Right kidney (tissue), 9 donors: ENCODE results near the gene SURF4.

Source experiments
- DNase-seq: peaks from one replicate; pipeline ENCODE4 v3.0.0-alpha.2; 2016
- long read RNA-seq, 8 donors: transcript quantifications; one replicate each; lab custom pipeline, GENCODE V29; 2026

The SURF4 gene
- long read RNA-seq, donor 1, transcript SURF4-202 (6 exons, 2,984 nt), result major isoform, 45 of 46 reads
- long read RNA-seq, donor 1, partial matches to known transcripts, result 0 of 46 reads
- long read RNA-seq, donor 1, other reads (novel, unspliced or antisense), result 0 of 46 reads
- long read RNA-seq, donor 2, transcript SURF4-202 (6 exons, 2,984 nt), result major isoform, 37 of 37 reads
- long read RNA-seq, donor 2, partial matches to known transcripts, result 0 of 37 reads
- long read RNA-seq, donor 2, other reads (novel, unspliced or antisense), result 0 of 37 reads
- long read RNA-seq, donor 3, transcript SURF4-202 (6 exons, 2,984 nt), result major isoform, 17 of 17 reads
- long read RNA-seq, donor 3, partial matches to known transcripts, result 0 of 17 reads
- long read RNA-seq, donor 3, other reads (novel, unspliced or antisense), result 0 of 17 reads
- long read RNA-seq, donor 4, transcript SURF4-202 (6 exons, 2,984 nt), result major isoform, 47 of 47 reads
- long read RNA-seq, donor 4, partial matches to known transcripts, result 0 of 47 reads
- long read RNA-seq, donor 4, other reads (novel, unspliced or antisense), result 0 of 47 reads
- long read RNA-seq, donor 5, transcript SURF4-202 (6 exons, 2,984 nt), result major isoform, 39 of 40 reads
- long read RNA-seq, donor 5, partial matches to known transcripts, result 0 of 40 reads
- long read RNA-seq, donor 5, other reads (novel, unspliced or antisense), result 0 of 40 reads
- long read RNA-seq, donor 6, transcript SURF4-202 (6 exons, 2,984 nt), result major isoform, 68 of 69 reads
- long read RNA-seq, donor 6, partial matches to known transcripts, result 0 of 69 reads
- long read RNA-seq, donor 6, other reads (novel, unspliced or antisense), result 0 of 69 reads
- long read RNA-seq, donor 7, transcript SURF4-202 (6 exons, 2,984 nt), result major isoform, 88 of 88 reads
- long read RNA-seq, donor 7, partial matches to known transcripts, result 0 of 88 reads
- long read RNA-seq, donor 7, other reads (novel, unspliced or antisense), result 0 of 88 reads
- long read RNA-seq, donor 8, transcript SURF4-202 (6 exons, 2,984 nt), result major isoform, 55 of 56 reads
- long read RNA-seq, donor 8, partial matches to known transcripts, result 0 of 56 reads
- long read RNA-seq, donor 8, other reads (novel, unspliced or antisense), result 0 of 56 reads

- peak; percentile 94 for DNase-seq
Measured at GRCh38 chr9:133375724-133376654, at the start of gene SURF4, which contains the start of gene STKLD1. TSS of gene SURF4 (minus strand) at chr9:133376060. CDS start at chr9:133375969, 91 bp downstream. TSS of gene STKLD1 (plus strand) at chr9:133376366. CDS start at chr9:133376474, 108 bp downstream.

GRCh38 chr9:133425049-133425632, 49.3 kb upstream of the SURF4 start:
- DNase-seq, result no peak

GRCh38 chr9:133424187-133424586, 48.3 kb upstream of the SURF4 start:
- no peak for DNase-seq

- no peak for DNase-seq
Measured at GRCh38 chr9:133423216-133423615, 47.4 kb upstream of the SURF4 start.

- no peak for DNase-seq
Measured at GRCh38 chr9:133421615-133422542, 46.0 kb upstream of the SURF4 start, which contains the start of gene ADAMTS13. TSS of gene ADAMTS13 (plus strand) at chr9:133422367. CDS start at chr9:133422444, 77 bp downstream.

- no peak for DNase-seq
Measured at GRCh38 chr9:133420392-133420827, 44.5 kb upstream of the SURF4 start.

- DNase-seq, result no peak
Measured at GRCh38 chr9:133419005-133419404, 43.1 kb upstream of the SURF4 start.

GRCh38 chr9:133417541-133418461, 41.9 kb upstream of the SURF4 start, which contains the start of gene REXO4:
TSS of gene REXO4 (minus strand) at chr9:133418010. CDS start at chr9:133417844, 166 bp downstream.
- DNase-seq, result peak; percentile 98

GRCh38 chr9:133415170-133415569, 39.3 kb upstream of the SURF4 start:
- no peak for DNase-seq

GRCh38 chr9:133408042-133408441, 32.2 kb upstream of the SURF4 start:
- DNase-seq, result no peak

- DNase-seq, result peak; percentile 55
Measured at GRCh38 chr9:133406480-133407307, 30.8 kb upstream of the SURF4 start.

GRCh38 chr9:133405508-133406438, 29.9 kb upstream of the SURF4 start:
- no peak for DNase-seq

- DNase-seq, result no peak
Measured at GRCh38 chr9:133404454-133405002, 28.7 kb upstream of the SURF4 start.

GRCh38 chr9:133403766-133404453, 28.1 kb upstream of the SURF4 start:
- DNase-seq, result no peak

GRCh38 chr9:133402689-133403088, 26.8 kb upstream of the SURF4 start:
- DNase-seq, result no peak
